Left colon (tissue), 2 donors: ENCODE measurements around the gene RPA3. TPM values are rescaled to one million over a fixed set of nuclear protein-coding genes. Genes with fewer than 3 reads are reported as not detected.
A peak's percentile ranks its signal among the peaks of the same experiment; 100 is the strongest.
"Not testable (repeated sequence)": the region's sequence is repeated elsewhere in the genome, so short reads cannot be mapped to it uniquely, and the experiment has no call there.

Source experiments
- ATAC-seq: fragments of 200-7000 bp; cut with Tn5 transposase; one replicate; pipeline ENCODE4 v1.9.1; 2020; ENCODE audit warnings: mild to moderate bottlenecking, moderate library complexity
- DNase-seq, 2 donors: peaks; one replicate each; pipeline ENCODE4 v3.0.0-alpha.2; 2020
- intact Hi-C, 2 donors: fragments of 100-400 bp; cut with DNase I in 1 of 2; cut with micrococcal nuclease in 1 of 2; formaldehyde crosslinking; loops; one replicate each; pipeline versions ENCODE4 v1.11.2 to v1.14.0; 2022; cut with DNase I, micrococcal nuclease
- total RNA-seq, 2 donors: library from RNA; stranded (reverse); fragmentation: NEBNext Ultra II Directional; extraction: Animal tissue kit (Norgen Biotek cat#: 25700); gene quantifications; one replicate each; pipeline ENCODE4 v1.2.1, GENCODE V29; 2021
- donor health status: DM: no; HTN: no; CAD: no.
- donor health status: DM: yes; HTN: yes; CAD: no.

The RPA3 gene
- total RNA-seq, 2 donors from 2014 or later = 25.5 to 26.4 TPM

DNA sequence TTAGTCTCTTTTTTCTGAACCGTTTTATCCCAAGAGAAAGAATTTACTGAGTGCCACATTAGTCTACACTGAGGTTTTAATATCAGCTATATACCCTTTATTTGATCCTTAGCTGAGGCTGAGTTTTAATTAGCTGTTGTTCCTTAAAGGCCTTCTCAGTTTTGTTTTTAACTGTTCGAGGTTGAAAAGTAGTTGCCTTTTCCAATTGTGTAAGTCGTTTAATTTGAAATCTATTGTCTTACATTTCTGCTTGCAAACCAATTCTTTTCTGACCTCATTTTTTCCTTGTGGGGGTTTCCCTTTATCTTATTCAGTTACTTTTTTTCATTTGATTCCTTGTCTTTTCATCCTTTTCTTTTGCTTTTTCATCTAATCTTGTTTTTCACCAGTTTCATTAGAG, 47.0 kb downstream of the RPA3 start:
- no peak for ATAC-seq
- no peak for DNase-seq
- intact Hi-C loops = no loop called here

GRCh38 chr7:7670490-7670889, 47.9 kb downstream of the RPA3 start:
- ATAC-seq = no peak
- DNase-seq = no peak
- intact Hi-C loops = no loop called here

GRCh38 chr7:7668706-7669105, 49.7 kb downstream of the RPA3 start:
- no peak for ATAC-seq
- intact Hi-C loops = loop anchor here in 1 of 2 donors (10.0 kb wide), 1 partner anchor 546 kb away; no protein-coding TSS in a partner anchor
- DNase-seq = no peak

DNA sequence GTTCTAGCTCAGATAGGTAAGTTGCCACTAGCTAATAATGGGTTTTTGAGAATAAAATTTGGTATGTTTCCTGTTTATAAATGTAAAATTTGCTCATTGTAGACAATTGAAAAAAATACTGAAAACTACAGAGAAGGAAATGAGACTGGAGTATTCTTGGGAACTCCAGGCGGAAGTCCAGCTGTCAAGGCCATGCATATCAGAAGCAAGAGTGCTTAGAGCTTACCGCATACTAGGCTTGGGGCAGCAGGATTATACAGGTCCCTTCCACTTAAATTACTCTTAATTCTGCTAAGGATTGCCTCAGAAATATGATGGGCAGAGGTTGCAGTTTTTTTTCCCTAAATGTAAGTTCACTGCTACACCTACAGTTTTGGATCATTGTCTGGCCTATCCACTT, 51.2 kb downstream of the RPA3 start:
- intact Hi-C loops = loop anchor here in 1 of 2 donors (10.0 kb wide), 1 partner anchor 548 kb away; no protein-coding TSS in a partner anchor
- DNase-seq (no peak), ATAC-seq (no peak)

- ATAC-seq (no peak), DNase-seq (no peak)
- intact Hi-C loops = loop anchor here in 1 of 2 donors (10.0 kb wide), 1 partner anchor 550 kb away; no protein-coding TSS in a partner anchor
Observed at GRCh38 chr7:7665031-7665430, 53.4 kb downstream of the RPA3 start.

DNA sequence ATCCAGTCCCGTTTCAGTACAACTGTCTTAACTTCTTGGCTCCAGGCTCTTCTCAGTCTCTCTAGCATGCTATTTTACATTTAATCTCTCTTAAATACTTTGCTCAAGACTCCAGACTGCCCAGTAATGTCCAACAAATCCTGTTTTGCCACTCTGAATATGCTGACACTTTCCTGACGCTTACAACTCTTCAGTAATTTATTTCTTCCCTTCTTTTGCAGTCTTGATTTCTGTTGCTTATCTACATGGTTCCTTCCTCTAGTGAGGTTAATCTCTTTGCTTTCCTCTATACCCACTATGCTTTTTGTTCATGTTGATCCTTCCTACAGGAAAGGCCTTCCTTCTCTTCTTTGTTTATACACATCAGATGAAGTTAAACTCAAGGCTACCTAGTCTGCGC, 54.1 kb downstream of the RPA3 start:
- intact Hi-C loops = loop anchor here in 1 of 2 donors (10.0 kb wide), 1 partner anchor 551 kb away; no protein-coding TSS in a partner anchor
- no peak for ATAC-seq
- DNase-seq = no peak

GRCh38 chr7:7662527-7662926, 55.9 kb downstream of the RPA3 start:
- intact Hi-C loops = loop anchor here in 1 of 2 donors (10.0 kb wide), 1 partner anchor 552 kb away; no protein-coding TSS in a partner anchor
- DNase-seq (no peak), ATAC-seq (no peak)

DNA sequence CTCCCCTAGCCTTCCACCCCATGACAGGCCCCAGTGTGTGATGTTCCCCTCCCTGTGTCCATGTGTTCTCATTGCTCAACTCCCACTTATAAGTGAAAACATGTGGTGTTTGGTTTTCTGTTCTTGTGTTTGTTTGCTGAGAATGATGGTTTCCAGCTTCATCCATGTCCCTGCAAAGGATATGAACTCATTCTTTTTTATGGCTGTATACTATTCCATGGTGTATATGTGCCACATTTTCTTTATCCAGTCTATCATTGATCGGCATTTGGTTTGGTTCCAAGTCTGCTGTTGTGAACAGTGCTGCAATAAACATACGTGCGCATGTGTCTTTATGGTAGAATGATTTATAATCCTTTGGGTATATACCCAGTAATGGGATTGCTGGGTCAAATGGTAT, 61.9 kb downstream of the RPA3 start:
- ATAC-seq, DNase-seq, intact Hi-C loops: not testable (repeated sequence)

DNA sequence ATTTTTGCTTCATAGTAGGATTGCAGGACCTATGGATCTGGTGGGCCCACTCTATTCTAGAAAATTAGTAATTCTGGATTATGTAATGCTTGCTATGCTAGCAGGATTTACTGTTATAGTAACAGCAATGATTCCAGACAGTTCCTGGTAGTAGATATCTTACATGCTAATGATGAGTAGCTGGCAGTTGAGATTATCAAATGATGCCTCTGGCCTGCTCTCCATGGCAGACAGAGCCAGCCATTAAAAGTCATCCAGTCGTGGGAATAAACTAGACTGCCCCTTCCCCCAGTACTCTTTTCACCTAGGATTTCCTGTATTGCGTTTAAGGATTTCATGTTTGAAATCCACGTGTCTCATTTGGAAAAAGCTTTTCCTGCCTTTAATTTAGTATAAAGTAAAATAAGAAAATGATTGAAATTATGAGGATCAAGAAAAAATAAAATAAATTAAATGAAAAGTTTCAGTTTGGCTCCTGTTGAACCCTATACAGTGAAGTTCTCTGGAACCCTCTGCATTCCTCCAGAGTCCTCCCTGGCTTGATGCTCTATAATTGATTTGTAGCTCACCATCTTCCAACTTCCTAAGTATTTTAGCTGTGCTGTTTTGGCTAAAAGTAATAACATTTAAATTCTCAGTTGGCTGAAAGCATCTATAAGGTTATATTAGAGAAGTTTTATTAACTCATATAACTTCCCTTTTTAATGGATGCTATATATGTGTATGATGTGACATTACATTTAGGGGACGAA, 63.3 kb downstream of the RPA3 start:
- ATAC-seq (no peak), DNase-seq (no peak)
- intact Hi-C loops = no loop called here

DNA sequence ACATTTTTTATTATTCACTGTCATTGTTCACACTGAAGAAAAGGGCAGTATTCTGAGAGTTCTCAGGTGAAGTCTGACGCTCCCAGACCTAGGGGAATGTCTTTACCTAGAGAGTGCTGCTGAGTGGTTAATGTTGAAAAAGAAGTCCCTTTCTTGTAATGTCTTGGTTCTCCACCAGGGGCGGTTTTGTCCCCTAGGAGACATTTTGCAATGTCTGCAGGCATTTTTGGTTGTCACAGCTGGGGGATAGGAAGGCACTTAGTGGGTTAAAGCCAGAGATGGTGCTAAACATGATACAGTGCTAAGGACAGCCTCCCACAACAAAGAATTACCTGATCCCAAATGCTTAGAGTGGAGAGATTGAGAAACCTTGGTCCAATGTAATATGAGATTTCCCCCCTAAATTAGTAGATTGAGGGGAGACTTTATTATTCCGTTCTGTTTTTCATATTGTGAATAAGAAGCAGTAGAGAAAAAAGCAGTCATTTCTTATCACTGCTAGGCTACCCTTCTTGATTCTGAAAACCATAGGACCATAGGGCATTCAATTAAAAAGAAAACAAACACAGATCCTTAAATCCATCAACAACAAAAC, 64.7 kb downstream of the RPA3 start:
- intact Hi-C loops = no loop called here
- no peak for DNase-seq
- no peak for ATAC-seq

- ATAC-seq (no peak), DNase-seq (no peak)
- intact Hi-C loops = no loop called here
Observed at GRCh38 chr7:7652798-7653540, 65.4 kb downstream of the RPA3 start.

DNA sequence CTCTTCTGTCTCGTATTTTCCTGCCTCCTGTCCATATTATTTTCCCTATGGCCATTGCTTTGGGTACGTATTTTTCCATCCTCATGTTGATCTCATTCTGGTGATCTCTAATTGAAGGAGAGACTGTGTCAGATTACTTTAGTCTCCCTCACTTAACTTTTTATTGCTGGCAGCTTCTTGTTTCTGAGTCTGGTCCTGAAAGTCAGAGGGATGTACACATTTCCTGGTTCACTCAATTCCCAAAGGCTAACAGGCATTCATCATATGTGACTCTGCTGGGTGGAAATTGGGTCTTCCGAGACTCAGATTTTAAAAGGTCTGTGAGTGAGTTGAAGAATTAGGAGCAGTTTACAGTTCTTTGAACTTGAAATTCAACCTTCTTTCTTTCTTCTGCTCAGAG, 66.9 kb downstream of the RPA3 start:
- ATAC-seq (peak; percentile 57), DNase-seq (no peak)
- intact Hi-C loops = no loop called here

DNA sequence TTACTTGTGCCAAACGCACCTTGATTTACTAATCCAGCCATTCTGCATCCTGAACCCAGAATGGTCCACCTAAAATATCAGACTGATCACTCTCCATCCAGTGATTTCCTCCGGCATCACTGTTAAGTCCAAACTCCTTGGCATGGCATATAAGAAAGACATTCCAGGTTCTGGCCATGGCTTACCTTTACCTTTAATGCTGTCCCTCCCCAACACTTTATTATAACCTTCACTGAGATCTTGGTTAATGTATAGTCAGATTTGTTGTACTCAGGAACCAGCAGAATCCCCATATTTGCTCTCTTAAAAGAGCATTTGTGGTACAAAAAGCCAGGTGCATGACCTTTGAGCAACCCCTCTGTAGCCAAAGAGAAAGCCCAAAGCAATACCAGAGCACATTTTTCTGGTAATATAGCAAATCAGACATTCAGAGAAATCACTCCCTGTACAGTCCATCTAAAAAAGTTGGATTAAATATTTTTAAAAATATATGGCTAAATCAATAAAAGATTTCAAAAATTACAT, 67.7 kb downstream of the RPA3 start:
- DNase-seq (no peak), ATAC-seq (peak; percentile 77)
- intact Hi-C loops = no loop called here

DNA sequence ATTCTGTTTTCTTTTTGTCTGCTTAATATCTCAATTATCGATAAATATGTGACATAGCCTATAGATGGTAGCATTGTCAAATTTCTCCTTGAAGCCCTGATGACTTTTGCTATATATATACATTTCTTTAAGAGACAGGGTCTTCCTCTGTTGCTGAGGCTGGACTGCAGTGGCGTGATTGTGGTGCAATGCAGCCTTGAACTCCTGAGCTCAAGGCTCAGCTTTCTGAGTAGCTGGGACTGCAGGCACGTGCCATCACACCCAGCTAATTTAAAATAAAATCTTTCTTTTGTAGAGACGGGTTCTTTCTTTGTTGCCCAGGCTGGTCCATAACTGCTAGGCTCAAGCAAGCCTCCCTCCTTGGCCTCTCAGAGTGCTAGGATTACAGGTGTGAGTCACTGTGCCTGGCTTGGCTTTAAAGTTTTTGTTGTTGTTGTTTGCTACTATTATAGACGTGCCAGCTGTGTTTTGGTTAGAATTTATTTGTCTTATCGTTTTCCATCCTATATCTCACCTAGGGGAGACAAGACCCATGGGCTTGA, 70.8 kb downstream of the RPA3 start:
- DNase-seq (no peak), ATAC-seq (no peak)
- intact Hi-C loops = no loop called here

DNA sequence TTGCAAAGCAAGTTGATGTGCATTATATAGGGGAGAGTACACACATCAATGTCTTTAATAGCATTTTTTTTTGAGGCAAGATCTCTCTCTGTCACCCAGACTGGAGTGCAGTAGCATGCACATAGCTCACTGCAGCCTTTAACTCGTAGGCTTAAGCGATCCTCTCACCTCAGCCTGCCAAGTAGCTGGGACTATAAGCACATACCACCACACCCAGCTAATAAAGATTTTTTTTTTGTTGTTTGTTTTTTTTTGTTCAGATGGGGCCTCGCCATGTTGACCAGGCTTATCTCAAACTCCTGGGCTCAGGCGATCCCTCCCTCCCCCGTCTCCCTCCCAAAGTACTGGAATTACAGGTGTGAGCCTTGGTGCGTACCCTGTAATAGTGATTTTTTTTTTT, 76.3 kb downstream of the RPA3 start:
- ATAC-seq (peak; percentile 53), DNase-seq (peak; percentile 41 to 68)
- intact Hi-C loops = no loop called here

GRCh38 chr7:7641129-7641663, 77.2 kb downstream of the RPA3 start:
- ATAC-seq (peak; percentile 1), DNase-seq (peak in 1 of 2 donors; percentile 18)
- intact Hi-C loops = no loop called here

- peak; percentile 98 to 100 for DNase-seq
- ATAC-seq = peak; percentile 91
- intact Hi-C loops = no loop called here
Observed at GRCh38 chr7:7640221-7641128, 77.9 kb downstream of the RPA3 start, which contains the start of gene UMAD1. Gene UMAD1, plus strand, starts transcription at chr7:7640752. Its CDS starts 32,620 bp downstream, at chr7:7673372.

DNA sequence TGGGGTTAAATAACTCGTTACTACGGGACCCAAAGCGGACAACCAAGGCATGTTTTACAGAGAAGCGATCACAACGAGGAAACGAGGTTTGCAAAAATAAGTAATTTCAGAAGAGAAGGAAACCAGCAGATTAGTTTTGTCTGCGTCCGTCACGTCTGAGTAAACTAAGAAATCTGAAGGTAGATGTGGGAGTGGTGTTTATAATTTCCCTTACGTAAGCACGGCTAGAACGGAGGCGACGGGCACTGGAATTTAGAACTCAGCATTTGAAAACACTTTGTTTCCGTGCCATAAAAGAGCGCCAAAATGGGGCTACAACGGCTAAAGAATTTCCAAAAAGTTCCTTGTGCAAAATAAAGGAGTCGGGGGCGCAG, 78.6 kb downstream of the RPA3 start:
- DNase-seq (no peak), ATAC-seq (peak; percentile 25)
- intact Hi-C loops = no loop called here
